ENCODE results near the gene ITPK1. TPM values are rescaled to one million over a fixed set of nuclear protein-coding genes. Genes with fewer than 3 reads are reported as not detected.

ITPK1 gene
- polyA plus RNA-seq, 2 donors, result 15.8 to 22.4 TPM

DNA sequence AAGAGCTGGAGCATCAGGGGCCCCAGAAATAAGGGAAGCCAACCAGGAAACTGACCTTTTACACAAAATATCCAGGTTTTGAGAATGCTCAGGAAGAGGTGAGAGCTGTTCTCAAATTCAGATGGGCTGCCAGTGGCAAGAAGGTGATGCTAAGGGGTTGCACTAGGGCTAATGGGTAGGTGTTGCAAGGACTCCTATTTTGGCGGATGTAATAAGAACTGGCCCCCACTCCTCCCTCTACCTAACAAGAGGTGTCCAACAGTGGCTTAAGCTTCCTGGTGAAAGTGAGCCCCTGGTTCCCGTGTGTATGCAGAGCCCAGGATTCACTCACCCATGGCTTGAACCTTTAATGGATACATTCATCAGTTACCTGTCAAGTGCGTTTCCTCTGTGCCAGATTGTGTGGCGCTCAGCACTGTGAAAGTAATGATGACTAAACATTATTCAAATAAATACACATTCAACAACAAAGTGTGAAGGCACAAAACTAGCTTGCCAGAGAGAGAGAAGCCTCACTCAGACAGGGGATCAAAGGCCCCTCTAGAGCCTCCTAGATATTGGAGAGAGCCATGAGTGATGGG, 193.5 kb downstream of the ITPK1 start:
- no peaks in the 10 kb centered on the region for H3K36me3 ChIP-seq (ENCODE audit: control insufficient read depth in 2 of 2, insufficient read depth in 2 of 2, low read length in 1 of 2)
- H3K4me1 ChIP-seq (ENCODE audit: control insufficient read depth in 2 of 2, insufficient read depth in 2 of 2, low read length in 1 of 2), result peaks cover 0 to 5% of the 10 kb centered on the region in 2 donors
- H3K27ac ChIP-seq (ENCODE audit: low read depth in 2 of 2, low read length in 1 of 2), result no peak overlapping the region
- H3K9me3 ChIP-seq (ENCODE audit: control insufficient read depth in 2 of 2, insufficient read depth in 1 of 2, low read depth in 1 of 2, low read length in 1 of 2), result no peaks in the 10 kb centered on the region
- 40 to 42% methylated on average over 4 of the region's 4 CpGs for WGBS, 2 donors
- H3K27me3 ChIP-seq (ENCODE audit: control insufficient read depth in 1 of 2, insufficient read depth in 2 of 2, low read length in 2 of 2), result peaks cover 0 to 8% of the 10 kb centered on the region in 2 donors
- no peak overlapping the region for H3K4me3 ChIP-seq (ENCODE audit: low read depth in 1 of 2, low read length in 2 of 2)

DNA sequence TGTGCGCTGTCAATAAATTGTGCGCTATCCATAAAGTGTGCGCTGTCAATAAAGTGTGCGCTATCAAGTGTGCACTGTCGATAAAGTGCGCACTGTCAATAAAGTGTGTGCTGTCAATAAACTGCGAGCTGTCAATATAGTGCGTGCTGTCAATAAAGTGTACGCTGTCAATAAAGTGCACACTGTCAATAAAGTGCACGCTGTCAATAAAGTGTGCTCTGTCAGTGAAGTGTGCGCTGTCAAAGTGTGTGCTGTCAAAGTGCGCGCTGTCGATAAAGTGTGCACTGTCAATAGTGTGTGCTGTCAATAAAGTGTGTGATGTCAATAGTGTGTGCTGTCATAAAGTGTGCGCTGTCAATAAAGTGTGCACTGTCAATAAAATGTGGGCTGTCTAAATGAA, 195.7 kb downstream of the ITPK1 start:
- Histone ChIP-seq H3K27me3 (ENCODE audit: control insufficient read depth in 1 of 2, insufficient read depth in 2 of 2, low read length in 2 of 2) (peaks cover 0 to 8% of the 10 kb centered on the region in 2 donors), H3K36me3 (ENCODE audit: control insufficient read depth in 2 of 2, insufficient read depth in 2 of 2, low read length in 1 of 2) (no peaks in the 10 kb centered on the region), H3K9me3 (ENCODE audit: control insufficient read depth in 2 of 2, insufficient read depth in 1 of 2, low read depth in 1 of 2, low read length in 1 of 2) (no peaks in the 10 kb centered on the region), H3K27ac (ENCODE audit: low read depth in 2 of 2, low read length in 1 of 2) (no peak overlapping the region), H3K4me3 (ENCODE audit: low read depth in 1 of 2, low read length in 2 of 2) (no peak overlapping the region), H3K4me1 (ENCODE audit: control insufficient read depth in 2 of 2, insufficient read depth in 2 of 2, low read length in 1 of 2) (peaks cover 0 to 5% of the 10 kb centered on the region in 2 donors)
- 96% methylated on average over 15 of the region's 15 CpGs for WGBS, 2 donors

DNA sequence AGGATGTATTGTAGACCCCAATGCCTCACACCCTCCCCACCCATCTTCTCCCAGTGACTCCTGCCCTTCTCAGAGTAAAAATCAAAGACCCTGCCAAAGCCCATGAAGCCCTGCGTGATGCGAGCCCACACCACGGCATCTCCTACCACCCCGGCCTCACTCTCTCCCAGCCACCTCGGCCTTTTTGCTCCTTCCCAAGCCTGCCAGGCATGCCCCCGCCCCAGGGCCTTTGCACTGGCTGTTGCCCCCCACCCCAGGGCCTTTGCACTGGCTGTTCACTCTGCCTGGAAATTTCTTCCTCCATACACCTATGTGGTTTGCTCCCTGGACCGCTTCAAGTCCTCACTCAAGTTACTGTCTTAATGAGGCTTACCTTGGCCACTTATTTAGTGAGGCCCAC, 197.8 kb downstream of the ITPK1 start:
- Histone ChIP-seq H3K27me3 (ENCODE audit: control insufficient read depth in 1 of 2, insufficient read depth in 2 of 2, low read length in 2 of 2) (peaks cover 0 to 8% of the 10 kb centered on the region in 2 donors), H3K9me3 (ENCODE audit: control insufficient read depth in 2 of 2, insufficient read depth in 1 of 2, low read depth in 1 of 2, low read length in 1 of 2) (peaks cover 0 to 1% of the 10 kb centered on the region in 2 donors), H3K4me1 (ENCODE audit: control insufficient read depth in 2 of 2, insufficient read depth in 2 of 2, low read length in 1 of 2) (no peaks in the 10 kb centered on the region), H3K36me3 (ENCODE audit: control insufficient read depth in 2 of 2, insufficient read depth in 2 of 2, low read length in 1 of 2) (no peaks in the 10 kb centered on the region), H3K27ac (ENCODE audit: low read depth in 2 of 2, low read length in 1 of 2) (no peak overlapping the region), H3K4me3 (ENCODE audit: low read depth in 1 of 2, low read length in 2 of 2) (no peak overlapping the region)
- WGBS, 2 donors, result 76% methylated on average over 7 of the region's 7 CpGs

DNA sequence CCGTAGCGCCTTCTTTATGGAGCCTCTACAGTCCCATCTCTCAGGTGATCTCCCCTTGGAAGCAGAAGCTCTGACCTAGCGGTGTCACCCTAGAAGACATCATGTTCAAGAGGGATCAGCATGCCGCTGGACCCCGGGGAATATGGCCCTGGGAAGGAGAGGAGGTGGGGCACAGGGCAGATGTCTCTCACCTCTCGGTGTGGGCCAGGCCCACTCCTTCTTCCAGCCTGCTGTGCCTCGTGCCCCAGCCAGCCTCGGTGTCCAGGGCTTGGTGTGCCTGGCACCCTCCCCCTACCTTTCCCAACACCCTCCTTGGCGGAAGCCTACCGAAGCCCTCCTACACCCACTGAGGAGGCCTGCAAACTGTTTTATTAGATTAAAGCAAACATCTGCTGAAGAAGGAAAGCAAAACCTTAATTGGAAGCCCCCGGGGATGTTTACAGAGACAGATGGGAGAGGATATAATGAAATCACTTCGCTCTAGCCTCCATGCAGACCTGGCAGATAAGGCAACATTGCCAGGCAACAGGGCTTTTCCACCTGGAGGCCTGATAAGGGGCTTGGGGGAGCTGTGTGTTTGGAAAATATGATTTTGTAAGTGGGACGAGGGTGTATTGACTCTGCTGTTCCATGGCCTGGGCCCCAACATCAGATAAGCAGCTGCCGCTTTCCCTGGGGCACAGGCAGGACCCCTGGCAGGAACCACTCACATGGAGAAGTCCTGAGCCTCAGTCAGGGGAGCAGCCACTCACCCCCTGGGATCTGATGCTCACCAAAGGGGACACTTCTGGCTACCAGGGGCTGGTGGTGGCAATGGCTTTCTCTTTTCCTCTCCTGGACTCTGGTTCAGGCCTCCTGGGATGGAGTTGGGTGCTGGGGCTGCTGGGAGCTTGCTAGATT, 198.4 kb downstream of the ITPK1 start:
- no peaks in the 10 kb centered on the region for H3K36me3 ChIP-seq (ENCODE audit: control insufficient read depth in 2 of 2, insufficient read depth in 2 of 2, low read length in 1 of 2)
- WGBS, 2 donors, result 64 to 70% methylated on average over 14 of the region's 14 CpGs

DNA sequence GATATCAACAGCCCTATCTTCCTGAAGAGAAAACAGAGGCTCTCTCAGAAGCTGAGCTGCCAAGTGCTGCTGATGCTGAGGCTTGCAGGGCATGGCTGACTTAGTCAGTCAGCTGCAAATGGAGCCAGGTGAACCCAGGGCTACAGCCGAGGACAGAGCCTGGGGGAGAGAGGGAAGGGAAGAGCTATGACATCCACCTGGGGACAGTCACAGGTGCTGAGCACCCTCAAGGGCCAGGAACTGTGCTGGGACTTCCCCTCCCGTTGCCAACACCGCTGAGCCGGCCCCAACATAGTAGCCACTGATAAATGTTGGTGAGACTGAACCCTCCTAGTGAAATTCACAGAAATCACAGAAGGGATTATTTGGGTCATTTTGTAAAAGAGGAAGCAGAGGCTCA, 199.5 kb downstream of the ITPK1 start:
- Histone ChIP-seq H3K27me3 (ENCODE audit: control insufficient read depth in 1 of 2, insufficient read depth in 2 of 2, low read length in 2 of 2) (peaks cover 0 to 3% of the 10 kb centered on the region in 2 donors), H3K9me3 (ENCODE audit: control insufficient read depth in 2 of 2, insufficient read depth in 1 of 2, low read depth in 1 of 2, low read length in 1 of 2) (peaks cover 0 to 4% of the 10 kb centered on the region in 2 donors), H3K4me3 (ENCODE audit: low read depth in 1 of 2, low read length in 2 of 2) (no peak overlapping the region), H3K4me1 (ENCODE audit: control insufficient read depth in 2 of 2, insufficient read depth in 2 of 2, low read length in 1 of 2) (no peaks in the 10 kb centered on the region), H3K36me3 (ENCODE audit: control insufficient read depth in 2 of 2, insufficient read depth in 2 of 2, low read length in 1 of 2) (no peaks in the 10 kb centered on the region), H3K27ac (ENCODE audit: low read depth in 2 of 2, low read length in 1 of 2) (no peak overlapping the region)
- WGBS, 2 donors, result 70 to 79% methylated on average over 4 of the region's 4 CpGs

More for the DNA sequence above, 198.4 kb downstream of the ITPK1 start:
- Histone ChIP-seq H3K4me1 (ENCODE audit: control insufficient read depth in 2 of 2, insufficient read depth in 2 of 2, low read length in 1 of 2) (no peaks in the 10 kb centered on the region), H3K27me3 (ENCODE audit: control insufficient read depth in 1 of 2, insufficient read depth in 2 of 2, low read length in 2 of 2) (peaks cover 0 to 6% of the 10 kb centered on the region in 2 donors), H3K27ac (ENCODE audit: low read depth in 2 of 2, low read length in 1 of 2) (no peak overlapping the region), H3K9me3 (ENCODE audit: control insufficient read depth in 2 of 2, insufficient read depth in 1 of 2, low read depth in 1 of 2, low read length in 1 of 2) (peaks cover 0 to 4% of the 10 kb centered on the region in 2 donors), H3K4me3 (ENCODE audit: low read depth in 1 of 2, low read length in 2 of 2) (no peak overlapping the region)

DNA sequence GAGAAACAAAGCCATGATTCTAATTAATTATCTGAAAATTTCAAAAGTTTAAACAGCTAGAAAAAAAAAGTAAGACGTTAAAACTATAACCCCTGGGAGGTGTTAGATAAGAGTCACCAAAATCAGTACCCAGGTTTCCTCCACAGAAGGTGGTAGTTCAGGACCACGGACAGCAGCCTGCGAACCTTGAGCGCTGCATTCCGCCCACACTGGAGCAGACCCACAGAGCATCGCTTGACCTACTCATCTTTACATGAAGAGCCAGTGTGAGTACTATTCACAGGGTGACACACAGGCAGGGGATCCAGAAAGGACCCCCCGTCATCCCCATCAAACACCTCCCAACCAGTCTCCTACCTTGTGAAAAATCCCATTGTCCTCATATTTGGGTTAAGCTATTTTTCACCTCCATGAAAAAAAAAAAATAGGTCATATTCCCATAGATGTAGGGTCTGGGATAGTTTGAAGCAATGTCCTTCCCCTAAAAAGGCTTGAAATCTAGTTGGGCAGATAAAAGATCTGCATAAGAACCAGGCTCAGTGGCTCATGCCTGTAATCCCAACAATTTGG, 201.6 kb downstream of the ITPK1 start:
- Histone ChIP-seq H3K27me3 (ENCODE audit: control insufficient read depth in 1 of 2, insufficient read depth in 2 of 2, low read length in 2 of 2) (no peaks in the 10 kb centered on the region), H3K4me1 (ENCODE audit: control insufficient read depth in 2 of 2, insufficient read depth in 2 of 2, low read length in 1 of 2) (no peaks in the 10 kb centered on the region), H3K9me3 (ENCODE audit: control insufficient read depth in 2 of 2, insufficient read depth in 1 of 2, low read depth in 1 of 2, low read length in 1 of 2) (peaks cover 0 to 4% of the 10 kb centered on the region in 2 donors), H3K36me3 (ENCODE audit: control insufficient read depth in 2 of 2, insufficient read depth in 2 of 2, low read length in 1 of 2) (no peaks in the 10 kb centered on the region), H3K4me3 (ENCODE audit: low read depth in 1 of 2, low read length in 2 of 2) (no peak overlapping the region), H3K27ac (ENCODE audit: low read depth in 2 of 2, low read length in 1 of 2) (no peak overlapping the region)
- 9 to 11% methylated on average over 7 of the region's 7 CpGs for WGBS, 2 donors

DNA sequence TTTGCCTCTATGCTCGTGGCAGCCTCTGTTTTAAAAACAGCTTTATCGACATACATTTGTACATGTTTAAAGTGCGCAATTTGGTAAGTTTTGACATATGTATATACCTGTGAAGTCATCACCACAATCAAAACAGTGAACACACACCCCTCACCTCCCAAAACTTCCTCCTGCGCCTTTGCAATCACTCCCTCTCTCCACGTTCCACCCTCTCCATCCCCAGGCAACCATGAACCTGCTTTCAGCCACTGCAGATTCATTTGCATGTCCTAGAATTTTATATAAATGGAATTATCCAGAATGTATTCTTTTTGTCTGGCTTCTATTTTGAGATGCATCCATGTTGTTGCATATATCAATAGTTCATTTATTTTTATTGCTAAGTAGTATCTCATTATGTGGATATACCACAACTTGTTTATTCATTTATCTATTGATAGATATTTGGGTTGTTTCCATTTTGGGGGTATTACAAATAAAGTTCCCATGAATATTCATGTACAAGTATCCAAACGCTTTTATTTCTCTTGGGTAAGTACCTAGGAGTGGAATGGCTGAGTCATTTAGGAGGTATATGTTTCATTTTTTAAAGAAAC, 208.3 kb downstream of the ITPK1 start:
- H3K4me1 ChIP-seq (ENCODE audit: control insufficient read depth in 2 of 2, insufficient read depth in 2 of 2, low read length in 1 of 2), result no peaks in the 10 kb centered on the region

DNA sequence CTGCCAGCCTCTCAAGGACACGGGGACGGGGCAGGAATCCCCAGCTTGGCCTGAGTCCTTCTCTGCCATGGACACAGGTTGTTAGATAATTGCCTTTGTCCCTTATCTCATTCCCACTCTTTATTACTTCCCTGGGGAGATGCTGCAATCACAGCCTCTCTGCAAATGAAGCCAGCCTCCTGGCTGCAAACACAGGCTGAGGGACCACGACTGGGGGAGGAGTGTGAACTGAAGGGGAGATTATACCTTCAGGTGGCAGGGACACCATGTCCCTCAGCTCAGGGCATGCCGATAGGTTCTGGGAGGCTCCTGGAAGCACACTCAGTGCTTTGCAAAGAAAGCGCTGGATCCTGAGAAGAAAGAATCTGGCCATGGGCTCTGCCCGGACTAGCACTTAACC, 208.9 kb downstream of the ITPK1 start:
- no peaks in the 10 kb centered on the region for H3K36me3 ChIP-seq (ENCODE audit: control insufficient read depth in 2 of 2, insufficient read depth in 2 of 2, low read length in 1 of 2)
- no peaks in the 10 kb centered on the region for H3K27me3 ChIP-seq (ENCODE audit: control insufficient read depth in 1 of 2, insufficient read depth in 2 of 2, low read length in 2 of 2)
- no peak overlapping the region for H3K4me3 ChIP-seq (ENCODE audit: low read depth in 1 of 2, low read length in 2 of 2)
- no peaks in the 10 kb centered on the region for H3K4me1 ChIP-seq (ENCODE audit: control insufficient read depth in 2 of 2, insufficient read depth in 2 of 2, low read length in 1 of 2)
- WGBS, 2 donors, result 42 to 44% methylated on average over 6 of the region's 6 CpGs
- H3K9me3 ChIP-seq (ENCODE audit: control insufficient read depth in 2 of 2, insufficient read depth in 1 of 2, low read depth in 1 of 2, low read length in 1 of 2), result no peaks in the 10 kb centered on the region
- H3K27ac ChIP-seq (ENCODE audit: low read depth in 2 of 2, low read length in 1 of 2), result no peak overlapping the region

More for the DNA sequence above, 208.3 kb downstream of the ITPK1 start:
- whole genome bisulfite sequencing, 2 donors, result 70 to 71% methylated on average over 6 of the region's 6 CpGs
- Histone ChIP-seq H3K9me3 (ENCODE audit: control insufficient read depth in 2 of 2, insufficient read depth in 1 of 2, low read depth in 1 of 2, low read length in 1 of 2) (no peaks in the 10 kb centered on the region), H3K27ac (ENCODE audit: low read depth in 2 of 2, low read length in 1 of 2) (no peak overlapping the region), H3K36me3 (ENCODE audit: control insufficient read depth in 2 of 2, insufficient read depth in 2 of 2, low read length in 1 of 2) (no peaks in the 10 kb centered on the region), H3K27me3 (ENCODE audit: control insufficient read depth in 1 of 2, insufficient read depth in 2 of 2, low read length in 2 of 2) (no peaks in the 10 kb centered on the region), H3K4me3 (ENCODE audit: low read depth in 1 of 2, low read length in 2 of 2) (no peak overlapping the region)

DNA sequence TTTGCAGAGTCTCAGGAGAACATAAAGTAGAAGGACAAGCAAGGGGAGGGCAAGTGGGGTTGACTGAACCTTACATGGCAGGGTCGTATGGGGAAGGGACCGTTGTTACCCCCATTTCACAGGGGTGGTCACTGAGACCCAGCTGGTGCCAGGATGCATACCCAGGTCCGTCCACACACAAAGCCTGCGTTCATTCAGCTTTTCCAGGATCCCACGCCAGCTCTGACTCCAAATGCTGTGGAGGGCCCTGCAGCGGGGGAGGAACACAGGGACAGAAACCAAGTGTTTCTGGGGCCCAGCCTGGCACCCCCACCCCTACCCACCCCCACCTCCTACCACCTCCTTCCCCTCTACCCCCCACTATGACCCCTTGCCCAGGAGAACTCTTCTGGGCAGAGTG, 209.3 kb downstream of the ITPK1 start:
- Histone ChIP-seq H3K4me1 (ENCODE audit: control insufficient read depth in 2 of 2, insufficient read depth in 2 of 2, low read length in 1 of 2) (no peaks in the 10 kb centered on the region), H3K9me3 (ENCODE audit: control insufficient read depth in 2 of 2, insufficient read depth in 1 of 2, low read depth in 1 of 2, low read length in 1 of 2) (no peaks in the 10 kb centered on the region), H3K27me3 (ENCODE audit: control insufficient read depth in 1 of 2, insufficient read depth in 2 of 2, low read length in 2 of 2) (no peaks in the 10 kb centered on the region), H3K4me3 (ENCODE audit: low read depth in 1 of 2, low read length in 2 of 2) (no peak overlapping the region), H3K36me3 (ENCODE audit: control insufficient read depth in 2 of 2, insufficient read depth in 2 of 2, low read length in 1 of 2) (no peaks in the 10 kb centered on the region), H3K27ac (ENCODE audit: low read depth in 2 of 2, low read length in 1 of 2) (no peak overlapping the region)
- WGBS, 2 donors, result 80 to 84% methylated on average over 6 of the region's 6 CpGs

Measured in esophagus (tissue), 2 donors.